Psoas muscle (tissue), 8 donors: ENCODE results near the gene DDX27. TPM values are rescaled to one million over a fixed set of nuclear protein-coding genes. Genes with fewer than 3 reads are reported as not detected.

Experiments used
- ATAC-seq, 4 donors: fragments of 200-7000 bp; cut with Tn5 transposase; one replicate each; pipeline ENCODE4 v1.9.1; 2020; ENCODE audit warnings: moderate library complexity in 3 of 4, mild to moderate bottlenecking in 2 of 4
- DNase-seq, 2 donors: peaks; one replicate each; pipeline ENCODE4 v3.0.0-alpha.2; 2020
- H3K27ac ChIP-seq: fragments of 200-600 bp; one replicate; pipeline ENCODE4 v1.8.0; 2022
- H3K27me3 ChIP-seq, 3 donors: fragments of 200-600 bp in 1 of 3; one replicate each; pipeline versions ENCODE4 v1.6.1 to v1.8.0; 2013 to 2022; ENCODE audit warnings: low read length in 2 of 3, mild to moderate bottlenecking in 2 of 3, moderate library complexity in 1 of 3; ENCODE audit not compliant: insufficient read depth in 3 of 3
- H3K36me3 ChIP-seq, 2 donors: fragments of 200-600 bp in 1 of 2; one replicate each; pipeline versions ENCODE4 v1.6.1 to v1.8.0; 2013 to 2022; ENCODE audit warnings: low read depth in 1 of 2, mild to moderate bottlenecking in 1 of 2, moderate library complexity in 1 of 2; ENCODE audit not compliant: insufficient read depth in 1 of 2
- H3K4me1 ChIP-seq: fragments of 200-600 bp; one replicate; pipeline ENCODE4 v1.8.0; 2022
- H3K4me3 ChIP-seq: fragments of 200-600 bp; one replicate; pipeline ENCODE4 v1.8.0; 2022; ENCODE audit warnings: mild to moderate bottlenecking
- H3K9me3 ChIP-seq: fragments of 200-600 bp; one replicate; pipeline ENCODE4 v1.8.0; 2022
- WGBS, 3 donors: extraction: QIAGEN DNeasy Blood & Tissue Kit; methylation state at CpG; one replicate each; pipeline versions ENCODE4 v1.1.6 to v1.1.7; 2013; 5-methylcytosine and 5-hydroxymethylcytosine counted together
- intact Hi-C, 2 donors: fragments of 100-400 bp; cut with DNase I; formaldehyde crosslinking; loops; one replicate each; pipeline versions ENCODE4 v1.11.0 to v1.14.2; 2022
- polyA plus RNA-seq, 3 donors: library from polyadenylated mRNA; stranded (reverse); fragments of 200-250 nt; gene quantifications; one replicate each; pipeline ENCODE4 v1.2.3, GENCODE V29; 2013
- total RNA-seq, 4 donors: library from RNA; stranded (reverse); fragmentation: NEBNext Ultra II Directional in 2 of 4; extraction: Animal tissue kit (Norgen Biotek cat#: 25700) in 2 of 4; gene quantifications; one replicate each; pipeline versions ENCODE4 v1.2.1 to v1.2.4, GENCODE V29; 2021 to 2023
- TF ChIP-seq, protein P1 (sequence below): fragments of 200-600 bp; IDR thresholded peaks from one replicate; pipeline ENCODE4 v1.8.0; 2022; ENCODE audit warnings: antibody characterized with exemption
- donor health status: healthy with polysubstance abuse.
- donor health status: DM: no; HTN: no; CAD: no; lungs with moderate emphysema.
- donor health status: Bipolar disorder and iron deficiency.
- donor health status: healthy.
- donor health status: DM: yes; HTN: yes; CAD: no.
- donor health status: DM: no; HTN: no; CAD: no.
- donor health status: DM: no; HTN: no; CAD: no.
- donor health status: DM: yes; HTN: yes; CAD: no.

DDX27 gene
- total and polyA plus RNA-seq, 7 donors = 19.4 to 62.9 (median 30.5) TPM

DNA sequence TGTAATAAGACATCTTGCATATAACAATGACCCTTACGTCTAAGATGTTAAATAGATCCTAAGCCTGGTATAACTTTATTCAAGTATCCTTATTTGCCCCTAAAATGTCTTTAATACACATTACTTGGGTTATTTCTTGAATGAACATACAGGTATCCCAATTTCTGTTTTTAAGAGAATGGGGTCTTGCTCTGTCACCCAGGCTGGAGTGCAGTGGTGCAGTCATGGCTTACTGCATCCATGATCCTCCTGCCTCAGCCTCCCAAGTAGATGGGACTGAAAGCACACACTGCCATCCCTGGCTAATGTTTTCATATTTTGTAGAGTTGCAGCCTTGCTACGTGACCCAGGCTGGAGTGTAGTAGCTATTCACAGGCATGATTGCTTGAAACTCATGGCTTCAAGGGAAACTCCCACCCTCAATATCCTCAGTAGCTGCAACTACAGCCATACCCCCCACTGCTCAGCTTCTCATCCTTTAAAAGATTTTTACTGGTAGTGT is 69.1 kb downstream of the DDX27 start:
- peaks cover 6% of the 10 kb centered on the region for H3K4me1 ChIP-seq
- H3K4me3 ChIP-seq = no peak overlapping the region
- intact Hi-C loops = no loop called here
- peaks cover 15% of the 10 kb centered on the region for H3K9me3 ChIP-seq
- no peaks in the 10 kb centered on the region for H3K27me3 ChIP-seq
- no peak for ATAC-seq
- H3K27ac ChIP-seq = no peak overlapping the region
- DNase-seq = no peak
- WGBS, 3 donors = 89 to 97% (median 93%) methylated on average over 2 of the region's 2 CpGs
- H3K36me3 ChIP-seq = peaks cover 50 to 92% of the 10 kb centered on the region in 2 donors
- TF ChIP-seq, protein P1, sequence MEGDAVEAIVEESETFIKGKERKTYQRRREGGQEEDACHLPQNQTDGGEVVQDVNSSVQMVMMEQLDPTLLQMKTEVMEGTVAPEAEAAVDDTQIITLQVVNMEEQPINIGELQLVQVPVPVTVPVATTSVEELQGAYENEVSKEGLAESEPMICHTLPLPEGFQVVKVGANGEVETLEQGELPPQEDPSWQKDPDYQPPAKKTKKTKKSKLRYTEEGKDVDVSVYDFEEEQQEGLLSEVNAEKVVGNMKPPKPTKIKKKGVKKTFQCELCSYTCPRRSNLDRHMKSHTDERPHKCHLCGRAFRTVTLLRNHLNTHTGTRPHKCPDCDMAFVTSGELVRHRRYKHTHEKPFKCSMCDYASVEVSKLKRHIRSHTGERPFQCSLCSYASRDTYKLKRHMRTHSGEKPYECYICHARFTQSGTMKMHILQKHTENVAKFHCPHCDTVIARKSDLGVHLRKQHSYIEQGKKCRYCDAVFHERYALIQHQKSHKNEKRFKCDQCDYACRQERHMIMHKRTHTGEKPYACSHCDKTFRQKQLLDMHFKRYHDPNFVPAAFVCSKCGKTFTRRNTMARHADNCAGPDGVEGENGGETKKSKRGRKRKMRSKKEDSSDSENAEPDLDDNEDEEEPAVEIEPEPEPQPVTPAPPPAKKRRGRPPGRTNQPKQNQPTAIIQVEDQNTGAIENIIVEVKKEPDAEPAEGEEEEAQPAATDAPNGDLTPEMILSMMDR = no peak

DNA sequence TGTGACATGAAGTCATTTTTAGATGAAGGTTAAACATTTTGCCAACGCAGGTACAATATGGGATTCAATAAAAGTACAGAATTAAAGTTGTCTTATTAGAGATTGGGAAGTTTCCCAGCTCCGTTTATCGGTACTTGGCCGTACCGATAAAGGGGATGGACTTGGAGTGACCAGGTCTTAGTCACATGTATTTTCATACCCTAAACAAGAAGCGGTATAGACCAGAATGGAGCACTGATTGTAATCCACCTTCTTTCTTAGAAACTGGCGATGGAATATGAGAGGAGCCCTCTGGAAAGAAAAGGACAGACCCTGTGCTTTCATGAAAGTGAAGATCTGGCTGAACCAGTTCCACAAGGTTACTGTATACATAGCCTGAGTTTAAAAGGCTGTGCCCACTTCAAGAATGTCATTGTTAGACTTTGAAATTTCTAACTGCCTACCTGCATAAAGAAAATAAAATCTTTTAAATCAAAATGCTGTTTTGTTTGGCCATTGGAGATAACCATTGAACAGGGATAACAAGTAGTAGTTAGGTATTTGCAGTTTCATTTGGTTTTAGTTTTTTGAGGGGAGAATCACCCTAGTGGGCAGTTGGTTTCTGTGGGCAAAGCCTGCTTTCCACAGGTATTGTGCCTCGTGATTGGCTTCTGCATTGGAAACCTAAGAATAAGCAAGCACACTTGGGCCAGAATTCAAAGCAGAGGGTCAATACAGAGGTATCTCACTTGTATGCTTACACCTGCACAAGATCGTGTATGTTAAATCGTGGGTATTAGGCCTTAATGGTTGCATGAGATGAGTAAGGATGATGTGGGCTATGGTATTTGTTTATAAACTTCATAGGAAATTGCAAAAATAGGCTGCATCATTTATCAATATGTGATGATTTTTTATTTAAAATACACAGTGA is 69.8 kb downstream of the DDX27 start:
- Histone ChIP-seq H3K4me1 (no peaks in the 10 kb centered on the region), H3K36me3 (peaks cover 44 to 85% of the 10 kb centered on the region in 2 donors), H3K4me3 (no peak overlapping the region), H3K9me3 (peaks cover 15% of the 10 kb centered on the region), H3K27ac (no peak overlapping the region), H3K27me3 (no peaks in the 10 kb centered on the region)
- 93 to 96% (median 93%) methylated on average over 10 of the region's 10 CpGs for WGBS, 3 donors
- DNase-seq (no peak), ATAC-seq (peak in 1 of 4 donors; percentile 24)
- TF ChIP-seq, protein P1 = no peak
- intact Hi-C loops = no loop called here

DNA sequence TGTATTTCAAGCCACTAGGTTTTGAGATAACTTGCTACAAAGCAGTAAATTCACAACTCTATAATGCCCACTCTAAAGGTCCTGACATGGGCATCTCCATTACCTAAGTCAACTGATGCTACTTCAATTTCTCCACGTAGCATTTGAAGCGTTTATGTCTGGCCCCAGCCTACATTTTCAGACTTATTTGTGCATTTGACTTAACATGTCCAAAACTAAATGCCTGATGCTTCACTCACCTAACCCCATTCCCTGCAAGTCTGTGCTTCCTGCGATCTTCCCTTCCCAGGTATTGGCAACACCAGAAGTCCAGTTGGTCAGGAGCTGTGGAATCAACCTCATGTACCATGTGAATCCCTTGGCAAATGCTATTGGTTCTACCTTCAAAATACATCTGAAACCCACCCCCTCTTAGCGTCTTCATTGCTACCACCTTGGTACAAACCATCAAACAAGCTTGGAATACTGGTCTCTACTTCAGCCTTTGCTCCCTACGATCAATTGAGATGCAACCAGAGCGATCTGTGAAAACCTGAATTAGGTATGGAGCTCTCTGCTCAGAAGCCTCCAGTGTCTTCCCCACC is 71.5 kb downstream of the DDX27 start:
- Histone ChIP-seq H3K27ac (no peak overlapping the region), H3K27me3 (no peaks in the 10 kb centered on the region), H3K9me3 (peaks cover 15% of the 10 kb centered on the region), H3K4me3 (no peak overlapping the region), H3K4me1 (no peaks in the 10 kb centered on the region), H3K36me3 (peaks cover 38 to 73% of the 10 kb centered on the region in 2 donors)
- TF ChIP-seq, protein P1 = no peak
- DNase-seq (no peak), ATAC-seq (no peak)
- intact Hi-C loops = no loop called here
- 90 to 92% (median 91%) methylated on average over 6 of the region's 6 CpGs for WGBS, 3 donors

DNA sequence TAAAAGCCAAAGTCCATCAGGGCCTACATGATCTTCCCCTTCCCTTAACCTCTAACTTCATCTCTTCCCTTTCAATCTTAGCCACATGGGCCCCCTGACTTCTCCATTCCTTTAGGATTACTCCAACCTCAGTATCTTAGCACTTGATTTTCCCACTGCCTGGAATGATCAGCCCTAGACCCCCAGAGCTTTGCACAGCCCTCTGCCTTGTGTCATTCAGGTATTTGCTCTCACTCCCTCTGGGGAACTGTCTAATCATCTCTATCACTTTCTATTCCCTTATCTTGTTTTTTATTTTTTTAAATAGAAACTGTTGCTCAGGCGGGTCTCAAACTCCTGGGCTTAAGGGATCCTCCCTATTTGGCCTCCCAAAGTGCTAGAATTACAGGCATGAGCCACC is 72.0 kb downstream of the DDX27 start:
- 62 to 92% (median 89%) methylated on average over 1 of the region's 1 CpG for WGBS, 3 donors
- Histone ChIP-seq H3K36me3 (peaks cover 33 to 71% of the 10 kb centered on the region in 2 donors), H3K9me3 (peaks cover 14% of the 10 kb centered on the region), H3K4me1 (no peaks in the 10 kb centered on the region), H3K27ac (no peak overlapping the region), H3K27me3 (no peaks in the 10 kb centered on the region), H3K4me3 (no peak overlapping the region)
- intact Hi-C loops = no loop called here
- DNase-seq (no peak), ATAC-seq (no peak)
- TF ChIP-seq, protein P1 = no peak
